Activated T-cell treated with anti-CD3 and anti-CD28 coated beads, Interleukin-2, amount 50 U/mL, for 48 hours (primary cell): ENCODE measurements around the gene CAND2.
A peak's percentile ranks its signal among the peaks of the same experiment; 100 is the strongest.

Experiments
- DNase-seq, 2 experiments: peaks; one replicate each; pipeline ENCODE4 v3.0.0-alpha.2; 2020

CAND2 gene

DNA sequence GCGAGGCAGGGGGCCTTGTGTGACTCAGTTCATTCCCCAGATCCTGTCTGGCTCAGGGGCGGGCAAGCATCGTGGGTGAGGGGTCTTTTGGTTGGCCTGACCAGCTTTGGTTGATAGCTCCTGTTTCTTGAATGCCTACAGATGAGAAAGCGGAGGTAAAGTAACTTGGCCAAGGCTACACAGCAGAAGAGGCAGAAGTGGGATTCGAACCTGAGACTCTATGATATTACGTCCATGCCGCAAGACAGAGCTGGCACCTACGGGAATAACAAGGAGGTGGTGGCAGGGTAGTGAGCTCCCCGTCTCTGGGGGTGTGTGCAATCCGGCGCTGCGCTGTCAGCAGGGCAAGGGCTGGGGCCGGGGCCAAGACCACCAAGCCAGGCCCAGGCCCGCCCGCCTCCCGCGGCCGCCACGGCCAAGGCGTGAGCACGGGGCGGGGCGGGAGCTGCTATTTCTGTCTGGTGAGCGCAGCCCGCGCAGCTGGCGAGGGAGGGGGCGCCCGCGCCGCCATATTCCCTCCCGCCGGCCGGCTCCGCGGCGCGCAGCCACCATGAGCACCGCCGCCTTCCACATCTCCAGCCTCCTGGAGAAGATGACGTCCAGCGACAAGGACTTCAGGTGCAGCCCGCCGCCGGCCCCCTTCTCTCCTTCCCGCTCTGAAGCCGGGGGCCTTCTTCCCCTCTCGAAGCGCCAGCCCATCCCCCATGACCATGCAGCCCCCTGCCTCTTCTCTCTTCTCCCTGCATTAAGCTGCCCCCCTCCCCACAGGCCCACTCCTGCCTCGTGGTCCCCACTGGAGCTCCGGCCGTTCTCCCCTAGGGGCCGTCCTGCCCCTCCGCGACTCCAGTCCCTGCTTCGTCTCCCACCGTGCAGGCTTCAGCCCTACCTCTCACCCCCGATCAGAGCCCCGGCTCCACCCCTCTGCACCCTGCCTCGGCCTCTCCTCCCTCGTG, at the start of gene CAND2:
Gene CAND2 (plus strand): TSS at position 510 of the 953 bp plus-strand sequence. CDS start 41 bp downstream, at position 551.
- peak; percentile 46 to 64 for DNase-seq

DNA sequence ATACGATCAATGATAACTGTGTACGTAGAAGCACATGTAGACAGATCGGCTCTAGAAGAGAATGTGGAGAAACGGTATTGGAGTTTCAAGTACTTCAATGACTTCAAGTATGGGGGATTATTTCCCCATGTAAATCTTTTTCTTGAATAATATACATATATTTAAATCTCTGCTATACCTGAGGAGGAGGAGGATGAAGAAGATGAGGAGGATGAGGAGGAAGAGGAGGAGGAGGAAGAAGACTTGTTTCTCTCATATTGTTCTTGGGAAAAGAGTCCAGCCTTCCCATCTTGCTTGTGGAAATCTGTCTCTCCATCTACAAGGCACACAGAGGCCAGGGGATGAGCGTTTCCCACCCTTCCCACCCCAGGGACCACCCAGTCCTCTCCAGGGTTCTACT, 48.0 kb upstream of the CAND2 start:
- no peak for DNase-seq

- no peak for DNase-seq
Measured at GRCh38 chr3:12750223-12750622, 46.3 kb upstream of the CAND2 start.

DNA sequence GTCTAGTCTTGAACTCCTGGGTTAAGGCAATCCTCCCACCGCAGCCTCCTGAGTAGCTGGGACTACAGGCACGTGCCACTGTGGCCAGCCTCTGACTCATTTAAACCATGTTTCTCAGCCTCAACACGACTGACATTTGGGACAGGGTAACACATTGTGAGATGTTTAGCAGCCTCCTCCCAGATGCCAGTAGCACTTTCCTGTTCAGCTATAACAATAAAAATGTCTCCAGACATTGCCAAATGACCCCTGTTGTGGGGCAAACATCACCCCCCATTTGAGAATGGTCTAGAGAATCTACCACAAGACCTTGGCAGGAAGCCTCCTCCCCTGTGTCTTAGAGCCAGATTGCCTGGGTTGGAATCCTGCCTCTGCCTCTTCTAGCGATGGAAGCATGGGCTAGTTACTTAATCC, 45.8 kb upstream of the CAND2 start:
- DNase-seq, result peak; percentile 50 to 54

DNA sequence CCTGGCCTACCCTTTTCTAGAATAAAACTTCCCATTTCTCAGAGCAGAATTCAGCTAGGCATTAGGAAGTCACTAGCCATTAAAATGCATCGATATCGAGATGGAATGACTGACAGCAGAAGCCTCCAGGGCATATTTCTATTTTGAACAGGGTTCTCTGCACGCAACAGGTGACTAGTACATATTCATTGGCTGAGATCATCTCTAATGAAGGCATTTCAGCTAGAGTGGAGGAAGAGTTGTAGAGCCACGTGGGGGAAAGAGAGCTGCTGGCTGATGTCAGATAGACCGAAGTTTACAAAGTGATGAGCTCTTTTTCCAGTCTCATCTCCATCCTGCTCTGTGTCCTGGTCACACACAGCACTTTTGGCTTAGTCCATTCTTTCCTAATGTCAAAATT, 44.9 kb upstream of the CAND2 start:
- DNase-seq, result no peak

- no peak for DNase-seq
Measured at GRCh38 chr3:12752102-12752501, 44.4 kb upstream of the CAND2 start.

DNA sequence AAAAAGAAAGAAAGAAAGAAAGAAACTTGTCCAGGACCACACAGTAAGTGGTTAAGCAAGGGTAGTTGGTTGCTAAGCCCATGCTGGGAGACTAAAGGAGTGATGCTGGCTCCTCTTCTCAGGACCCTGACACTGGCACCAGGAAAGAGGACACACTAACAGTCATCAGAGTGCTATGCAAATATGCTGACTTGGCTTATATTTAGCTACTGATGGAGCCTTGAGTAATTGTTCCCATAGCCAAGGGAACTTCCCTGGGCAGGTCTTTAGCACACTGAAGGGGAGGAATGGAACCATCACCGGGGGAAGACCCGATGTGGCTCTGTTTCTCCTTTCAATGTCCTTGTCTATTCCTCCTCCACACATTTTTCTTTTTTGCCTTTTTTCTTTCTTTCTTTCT, 43.7 kb upstream of the CAND2 start:
- no peak for DNase-seq

- DNase-seq, result no peak
Measured at GRCh38 chr3:12753275-12754028, 43.0 kb upstream of the CAND2 start.

- no peak for DNase-seq
Measured at GRCh38 chr3:12754313-12754712, 42.2 kb upstream of the CAND2 start.

DNA sequence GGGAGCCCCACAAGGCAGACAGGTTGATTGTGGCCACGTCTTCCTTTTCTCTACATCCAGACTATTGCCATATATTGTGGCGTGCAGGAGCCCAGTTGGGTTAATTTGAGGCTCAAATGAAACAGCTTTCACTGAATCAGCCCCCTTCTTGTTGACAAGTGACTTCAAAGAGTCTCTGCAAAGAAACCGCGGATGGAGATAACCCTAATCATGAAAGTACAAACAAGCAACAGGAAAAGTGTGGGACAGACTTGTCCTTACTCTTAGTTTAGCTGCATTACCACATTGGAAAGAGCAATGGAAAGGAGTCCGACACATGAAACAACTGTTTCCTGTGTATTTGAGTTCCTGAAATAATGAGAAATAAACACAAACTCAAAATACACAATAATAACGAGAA, 40.7 kb upstream of the CAND2 start:
- DNase-seq, result no peak

DNA sequence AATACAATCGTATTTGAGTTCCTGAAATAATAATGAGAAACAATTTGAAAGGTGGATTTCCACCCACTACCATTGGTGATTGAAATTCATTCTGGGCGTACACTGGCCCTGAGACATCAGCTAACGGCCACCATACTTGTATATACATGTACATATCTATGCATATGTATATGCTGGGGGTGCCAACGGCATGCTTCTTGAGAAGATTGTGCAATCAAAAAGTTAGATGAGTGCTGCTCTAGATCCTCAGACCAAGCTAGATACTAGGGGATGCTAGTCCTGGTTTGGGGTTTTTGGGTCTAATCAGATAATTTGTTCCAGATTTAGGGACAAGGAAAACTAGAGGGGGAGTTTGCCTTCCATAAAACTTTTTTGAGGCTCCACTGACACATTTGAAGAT, 40.3 kb upstream of the CAND2 start:
- no peak for DNase-seq

DNA sequence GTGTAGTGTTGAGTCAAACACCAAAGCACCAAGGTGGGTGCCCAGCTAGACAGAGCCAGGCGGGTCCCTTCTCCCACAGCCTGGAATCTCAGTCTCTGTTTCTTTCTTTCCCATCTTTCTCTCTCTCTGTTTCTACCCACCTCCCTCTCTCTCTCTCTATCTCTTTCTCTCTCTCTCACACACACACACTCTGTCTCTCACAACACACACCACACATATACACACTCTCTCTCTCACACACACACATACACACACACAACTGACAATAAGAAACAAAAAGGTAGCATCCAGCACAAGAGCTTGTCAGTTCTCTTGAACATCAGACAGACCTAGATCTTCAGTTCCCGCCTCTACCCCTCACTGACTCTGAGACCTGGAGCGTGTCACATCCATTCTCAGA, 39.8 kb upstream of the CAND2 start:
- no peak for DNase-seq

GRCh38 chr3:12758025-12758781, 38.3 kb upstream of the CAND2 start:
- DNase-seq, result no peak

- DNase-seq, result no peak
Measured at GRCh38 chr3:12759097-12759679, 37.3 kb upstream of the CAND2 start, which contains the start of gene TMEM40. Gene TMEM40, minus strand, starts transcription at chr3:12759259. Its CDS starts 9,427 bp downstream, at chr3:12749832.

GRCh38 chr3:12759693-12760565, 36.6 kb upstream of the CAND2 start:
- DNase-seq, result no peak

DNA sequence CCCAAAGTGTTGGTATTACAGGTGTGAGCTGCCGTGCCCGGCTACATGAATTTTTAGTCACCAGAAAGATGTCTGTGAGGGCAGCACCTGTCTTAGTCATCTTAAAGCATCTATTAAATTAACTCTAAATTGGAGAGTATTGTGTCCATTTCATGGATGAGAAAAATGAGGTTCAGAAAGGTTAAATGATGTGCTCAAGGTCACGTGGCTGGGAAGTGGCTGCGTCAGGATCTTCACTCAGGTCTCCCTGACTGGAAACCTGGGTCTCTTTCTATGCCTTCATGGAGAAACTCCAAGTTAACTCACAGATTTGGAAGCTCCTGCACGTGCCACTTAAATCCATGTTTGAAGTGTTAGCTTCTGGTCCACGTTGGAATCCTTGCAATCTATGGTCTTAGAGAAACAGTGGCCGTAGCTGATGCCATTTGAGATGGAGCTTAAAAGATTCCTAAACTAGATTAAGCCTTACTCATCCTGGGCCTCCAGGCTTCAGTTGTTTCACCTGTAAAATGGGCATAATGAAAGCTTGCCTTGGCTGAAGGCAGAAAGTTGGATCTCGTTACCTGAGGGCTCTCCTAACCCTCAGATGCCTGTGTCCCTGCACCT, 32.2 kb upstream of the CAND2 start:
- DNase-seq, result no peak

DNA sequence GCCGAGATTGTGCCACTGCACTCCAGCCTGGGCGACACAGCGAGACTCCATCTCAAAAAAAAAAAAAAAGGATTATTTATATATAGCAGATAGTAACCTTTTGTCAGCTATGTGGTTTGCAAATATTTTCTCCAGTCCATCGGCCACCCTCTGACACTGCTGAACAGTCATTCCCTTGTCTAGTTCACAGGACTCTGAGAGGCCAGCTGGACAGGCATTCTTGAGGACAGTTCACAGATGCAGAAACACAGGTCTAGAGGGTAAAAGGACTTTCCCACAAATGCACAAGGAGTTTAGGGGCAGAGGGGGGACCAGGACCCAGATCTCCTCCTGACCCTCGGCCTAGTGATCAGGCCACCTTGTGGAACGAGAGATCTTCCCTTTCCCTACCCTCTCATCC, 29.9 kb upstream of the CAND2 start:
- DNase-seq, result no peak

DNA sequence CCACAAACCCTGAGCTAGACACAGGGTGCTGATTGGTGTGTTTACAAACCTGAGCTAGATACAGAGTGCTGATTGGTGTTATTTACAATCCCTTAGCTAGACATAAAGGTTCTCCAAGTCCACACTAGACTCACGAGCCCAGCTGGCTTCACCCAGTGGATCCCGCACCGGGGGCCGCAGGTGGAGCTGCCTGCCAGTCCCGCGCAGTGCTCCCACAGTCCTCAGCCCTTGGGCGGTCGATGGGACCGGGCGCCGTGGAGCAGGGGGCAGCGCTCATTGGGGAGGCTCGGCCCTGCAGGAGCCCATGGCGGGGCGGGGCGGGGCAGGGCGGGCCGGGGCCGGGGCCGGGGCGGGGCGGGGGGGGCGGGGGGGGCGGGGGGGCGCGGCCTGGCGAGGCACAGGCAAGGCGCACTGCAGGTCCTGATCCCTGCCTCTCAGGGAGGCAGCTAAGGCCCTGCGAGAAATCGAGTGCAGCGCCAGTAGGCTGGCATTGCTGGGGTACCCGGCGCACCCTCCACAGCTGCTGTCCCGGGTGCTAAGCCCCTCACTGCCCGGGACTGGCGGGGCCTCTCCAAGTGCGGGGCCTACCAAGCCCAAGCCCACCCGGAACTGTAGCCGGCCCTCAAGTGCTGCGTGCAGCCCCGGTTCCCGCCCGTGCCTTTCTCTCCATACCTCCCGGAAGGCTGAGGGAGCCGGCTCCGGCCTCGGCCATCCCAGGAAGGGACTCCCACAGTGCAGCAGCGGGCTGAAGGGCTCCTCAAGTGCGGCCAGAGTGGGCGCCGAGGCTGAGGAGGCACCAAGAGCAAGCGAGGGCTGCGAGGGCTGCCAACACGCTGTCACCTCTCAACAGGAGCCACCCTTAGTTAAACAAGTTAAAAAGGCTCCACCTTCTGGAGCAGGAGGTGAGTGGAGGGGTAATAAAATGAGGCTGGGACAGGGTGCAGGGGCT, 27.6 kb upstream of the CAND2 start:
- no peak for DNase-seq

DNA sequence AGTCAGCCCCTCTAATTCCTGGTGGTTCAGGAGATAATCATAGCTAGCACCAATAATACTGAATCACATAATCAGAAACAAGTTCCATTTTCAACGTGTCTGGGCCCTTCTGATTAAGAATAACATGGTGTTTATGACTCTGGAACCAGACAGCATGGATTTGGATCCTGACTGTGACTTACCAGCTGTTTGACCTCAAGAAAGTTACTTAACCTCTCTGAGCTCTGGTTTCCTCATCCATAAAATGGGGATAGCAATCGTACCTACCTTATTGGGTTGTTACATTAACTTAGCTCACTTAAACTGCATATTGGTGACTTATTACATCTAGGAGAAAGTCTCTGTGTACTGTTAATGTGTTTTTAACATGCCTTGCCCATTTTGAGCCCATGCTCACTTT, 26.7 kb upstream of the CAND2 start:
- no peak for DNase-seq

- DNase-seq, result no peak
Measured at GRCh38 chr3:12771236-12771635, 25.2 kb upstream of the CAND2 start.
